ENCODE results near the gene AIP. TPM values are rescaled to one million over a fixed set of nuclear protein-coding genes. Genes with fewer than 3 reads are reported as not detected.

The AIP gene
- total RNA-seq, 6 donors from 2014 or later: 51.1 to 101 (median 75.3) TPM

GRCh38 chr11:67452141-67452952 is 30.5 kb upstream of the AIP start, which contains the start of gene GPR152:
Gene GPR152 (minus strand): TSS chr11:67452729. CDS start chr11:67452724, 5 bp downstream.
- no peaks in the 10 kb centered on the region for H3K9me3 ChIP-seq
- peak within 1 kb of the TSS in 3 of 4 donors; percentile 64 to 79 (median 74) for H3K27ac ChIP-seq
- DNase-seq: peak in 1 of 2 donors; percentile 88
- ATAC-seq (ENCODE audit: low FRiP score in 2 of 2): peak; percentile 42 to 56
- H3K4me1 ChIP-seq: peaks cover 0 to 7% (median 5%) of the 10 kb centered on the region in 4 donors
- 78% methylated on average over 23 to 32 of the region's 33 CpGs for WGBS, 2 donors
- no peaks in the 10 kb centered on the region for H3K36me3 ChIP-seq
- H3K4me3 ChIP-seq: peak within 1 kb of the TSS in 3 of 4 donors; percentile 18 to 42 (median 25)
- H3K27me3 ChIP-seq: no peaks in the 10 kb centered on the region
- TF ChIP-seq EP300 (IDR thresholded peaks at IDR 0.05) (no peak), POLR2AphosphoS5 (IDR thresholded peaks at IDR 0.05) (peak in 1 of 2 donors; percentile 12)
- TF ChIP-seq, protein P1, sequence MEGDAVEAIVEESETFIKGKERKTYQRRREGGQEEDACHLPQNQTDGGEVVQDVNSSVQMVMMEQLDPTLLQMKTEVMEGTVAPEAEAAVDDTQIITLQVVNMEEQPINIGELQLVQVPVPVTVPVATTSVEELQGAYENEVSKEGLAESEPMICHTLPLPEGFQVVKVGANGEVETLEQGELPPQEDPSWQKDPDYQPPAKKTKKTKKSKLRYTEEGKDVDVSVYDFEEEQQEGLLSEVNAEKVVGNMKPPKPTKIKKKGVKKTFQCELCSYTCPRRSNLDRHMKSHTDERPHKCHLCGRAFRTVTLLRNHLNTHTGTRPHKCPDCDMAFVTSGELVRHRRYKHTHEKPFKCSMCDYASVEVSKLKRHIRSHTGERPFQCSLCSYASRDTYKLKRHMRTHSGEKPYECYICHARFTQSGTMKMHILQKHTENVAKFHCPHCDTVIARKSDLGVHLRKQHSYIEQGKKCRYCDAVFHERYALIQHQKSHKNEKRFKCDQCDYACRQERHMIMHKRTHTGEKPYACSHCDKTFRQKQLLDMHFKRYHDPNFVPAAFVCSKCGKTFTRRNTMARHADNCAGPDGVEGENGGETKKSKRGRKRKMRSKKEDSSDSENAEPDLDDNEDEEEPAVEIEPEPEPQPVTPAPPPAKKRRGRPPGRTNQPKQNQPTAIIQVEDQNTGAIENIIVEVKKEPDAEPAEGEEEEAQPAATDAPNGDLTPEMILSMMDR (IDR thresholded peaks at IDR 0.05): peak in 3 of 6 experiments; percentile 36 to 54 (median 37)

DNA sequence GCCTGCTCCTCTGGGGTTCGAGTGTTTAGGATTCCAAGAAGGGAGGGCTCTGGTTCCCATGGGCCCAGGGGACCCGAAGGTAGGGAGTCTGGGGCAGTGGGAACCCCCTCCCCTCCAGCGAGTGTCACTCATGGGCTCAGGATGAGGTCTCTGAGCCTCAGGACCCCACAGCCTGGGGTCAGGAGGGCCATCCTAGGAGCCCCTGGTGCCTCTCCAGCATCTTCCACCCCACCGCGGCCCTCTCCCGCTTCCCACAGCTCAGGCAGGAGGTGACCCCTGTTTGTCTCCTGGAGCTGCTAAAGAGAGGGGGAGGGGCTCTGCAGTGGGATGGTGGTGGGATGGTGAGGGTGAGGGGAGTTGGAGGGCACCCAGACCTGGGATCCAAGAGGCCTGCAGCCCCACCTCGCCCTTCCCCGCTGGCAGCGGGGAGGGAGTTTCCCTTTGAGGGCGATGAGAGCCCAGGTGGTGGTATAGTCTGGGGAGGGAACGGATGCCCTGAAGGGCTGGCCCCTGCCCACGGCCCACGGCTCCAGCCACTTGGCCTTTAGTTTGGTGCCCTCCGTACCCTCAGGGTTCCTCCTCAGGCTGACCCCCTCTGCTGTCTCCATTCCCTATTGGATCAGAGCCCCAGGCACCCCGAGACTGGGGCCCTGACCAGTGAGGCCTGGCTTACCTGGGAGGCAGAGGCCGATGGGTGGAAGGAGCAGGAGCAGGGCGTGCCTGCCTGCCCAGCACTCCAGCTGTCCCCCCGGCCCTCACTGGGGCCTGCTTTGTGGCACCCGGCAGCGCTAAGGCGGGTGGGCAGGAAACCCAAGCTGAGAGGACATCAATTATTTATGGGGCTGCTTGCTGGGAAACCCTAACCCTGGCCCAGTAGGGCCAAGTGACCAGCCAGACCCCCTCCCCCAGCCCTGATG is 28.8 kb upstream of the AIP start:
- DNase-seq (peak in 1 of 2 donors; percentile 59), ATAC-seq (ENCODE audit: low FRiP score in 2 of 2) (no peak)
- no peak overlapping the region for H3K27ac ChIP-seq
- H3K27me3 ChIP-seq: no peaks in the 10 kb centered on the region
- no peaks in the 10 kb centered on the region for H3K9me3 ChIP-seq
- WGBS, 2 donors: 91 to 94% methylated on average over 3 to 21 of the region's 21 CpGs
- no peaks in the 10 kb centered on the region for H3K36me3 ChIP-seq
- TF ChIP-seq POLR2AphosphoS5 (IDR thresholded peaks at IDR 0.05) (no peak), EP300 (IDR thresholded peaks at IDR 0.05) (no peak), POLR2A (IDR thresholded peaks at IDR 0.05) (no peak)
- TF ChIP-seq, protein P1 (IDR thresholded peaks at IDR 0.05): no peak
- no peak overlapping the region for H3K4me3 ChIP-seq
- peaks cover 0 to 7% (median 5%) of the 10 kb centered on the region in 4 donors for H3K4me1 ChIP-seq

- no peak for ATAC-seq (ENCODE audit: low FRiP score in 2 of 2)
- peaks cover 0 to 5% (median 4%) of the 10 kb centered on the region in 4 donors for H3K4me1 ChIP-seq
- WGBS, 2 donors: 77 to 96% methylated on average over 2 to 3 of the region's 3 CpGs
Measured at GRCh38 chr11:67455054-67455453, 27.8 kb upstream of the AIP start, which contains the start of gene CABP4. Gene CABP4 (plus strand): TSS chr11:67455354. CDS start chr11:67455424, 70 bp downstream.

DNA sequence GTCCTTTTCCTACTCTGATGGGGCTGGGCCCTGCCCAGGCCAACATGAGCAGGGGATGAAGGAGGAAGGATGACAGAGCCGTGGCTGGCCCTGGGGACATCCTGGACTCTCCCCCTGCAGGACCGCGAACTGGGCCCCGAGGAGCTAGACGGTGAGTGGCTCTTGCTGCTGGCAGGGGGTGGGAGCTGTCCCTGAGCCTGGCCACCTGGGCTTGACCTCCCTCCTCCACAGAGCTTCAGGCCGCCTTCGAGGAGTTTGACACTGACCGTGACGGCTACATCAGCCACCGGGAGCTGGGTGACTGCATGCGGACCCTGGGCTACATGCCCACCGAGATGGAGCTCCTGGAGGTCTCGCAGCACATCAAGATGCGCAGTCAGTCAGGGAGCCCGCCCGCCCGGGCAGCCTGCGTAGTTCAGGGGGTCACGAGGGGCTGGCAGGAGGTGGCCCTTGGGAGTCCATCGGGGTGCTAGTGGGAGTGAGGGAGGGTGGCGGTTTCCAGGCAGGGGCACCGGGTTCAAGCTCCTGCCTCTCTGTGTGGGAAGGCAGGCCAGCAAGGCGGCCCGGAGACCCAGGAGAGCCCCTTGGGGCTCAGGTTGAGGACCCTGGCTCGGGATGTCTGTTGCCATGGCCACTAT is 26.6 kb upstream of the AIP start:
- no peaks in the 10 kb centered on the region for H3K36me3 ChIP-seq
- no peaks in the 10 kb centered on the region for H3K9me3 ChIP-seq
- H3K27me3 ChIP-seq: no peaks in the 10 kb centered on the region
- TF ChIP-seq, protein P1 (IDR thresholded peaks at IDR 0.05): no peak
- TF ChIP-seq EP300 (IDR thresholded peaks at IDR 0.05) (no peak), POLR2A (IDR thresholded peaks at IDR 0.05) (no peak), POLR2AphosphoS5 (IDR thresholded peaks at IDR 0.05) (no peak)
- 79 to 87% methylated on average over 6 to 15 of the region's 25 CpGs for WGBS, 2 donors
- no peak overlapping the region for H3K4me3 ChIP-seq
- DNase-seq: peak in 1 of 2 donors; percentile 82
- H3K27ac ChIP-seq: no peak overlapping the region
- ATAC-seq (ENCODE audit: low FRiP score in 2 of 2): no peak
- H3K4me1 ChIP-seq: peaks cover 0 to 5% (median 4%) of the 10 kb centered on the region in 4 donors

More at GRCh38 chr11:67455054-67455453, 27.8 kb upstream of the AIP start, which contains the start of gene CABP4:
- no peak for DNase-seq
- Histone ChIP-seq H3K4me3 (no peak within 1 kb of the TSS), H3K27ac (no peak within 1 kb of the TSS), H3K27me3 (no peaks in the 10 kb centered on the region), H3K36me3 (no peaks in the 10 kb centered on the region), H3K9me3 (no peaks in the 10 kb centered on the region)
- TF ChIP-seq POLR2A (IDR thresholded peaks at IDR 0.05): no peak
- no peak for TF ChIP-seq EP300 (IDR thresholded peaks at IDR 0.05)
- TF ChIP-seq, protein P1 (IDR thresholded peaks at IDR 0.05): no peak
- TF ChIP-seq POLR2AphosphoS5 (IDR thresholded peaks at IDR 0.05): no peak
